Hepatocyte (in vitro differentiated cells): Measurements from ENCODE around the gene PRDM16. TPM values are rescaled to one million over a fixed set of nuclear protein-coding genes. Genes with fewer than 3 reads are reported as not detected.

Experiments
- DNase-seq: peaks from one replicate; pipeline ENCODE4 v3.0.0-alpha.2; 2016; ENCODE audit warnings: low spot score
- H2AFZ ChIP-seq: fragments of 200-600 bp; sonication (generic); 2 replicates; pipeline ENCODE4 v1.6.0; 2016; ENCODE audit warnings: antibody characterized with exemption, mild to moderate bottlenecking
- H3K27ac ChIP-seq: fragments of 200-600 bp; sonication (generic); 2 replicates; pipeline ENCODE4 v1.5.1; 2016; ENCODE audit warnings: mild to moderate bottlenecking
- H3K27me3 ChIP-seq: fragments of 200-600 bp; sonication (generic); 2 replicates; pipeline ENCODE4 v1.6.1; 2016
- H3K36me3 ChIP-seq: fragments of 200-600 bp; sonication (generic); replicated peaks from 2 replicates; pipeline ENCODE4 v1.5.1; 2016; ENCODE audit warnings: low read depth; ENCODE audit not compliant: insufficient read depth
- H3K4me1 ChIP-seq: fragments of 200-600 bp; sonication (generic); 2 replicates; pipeline ENCODE4 v1.5.1; 2016; ENCODE audit warnings: mild to moderate bottlenecking, moderate library complexity; ENCODE audit not compliant: insufficient read depth
- H3K4me2 ChIP-seq: fragments of 200-600 bp; sonication (generic); 2 replicates; pipeline ENCODE4 v1.6.0; 2016
- H3K4me3 ChIP-seq: fragments of 200-600 bp; sonication (generic); 2 replicates; pipeline ENCODE4 v1.5.1; 2016; ENCODE audit warnings: mild to moderate bottlenecking
- H3K79me2 ChIP-seq: fragments of 200-600 bp; sonication (generic); 2 replicates; pipeline ENCODE4 v1.6.0; 2017; ENCODE audit warnings: mild to moderate bottlenecking
- H3K9me2 ChIP-seq: fragments of 200-600 bp; sonication (generic); replicated peaks from 2 replicates; pipeline ENCODE4 v1.6.0; 2017; ENCODE audit warnings: mild to moderate bottlenecking; ENCODE audit not compliant: insufficient read depth
- H3K9me3 ChIP-seq: fragments of 200-600 bp; sonication (generic); 2 replicates; pipeline ENCODE4 v1.5.1; 2016; ENCODE audit warnings: low read depth, mild to moderate bottlenecking
- H4K20me1 ChIP-seq: fragments of 200-600 bp; sonication (generic); 2 replicates; pipeline ENCODE4 v1.6.0; 2016; ENCODE audit warnings: mild to moderate bottlenecking; ENCODE audit not compliant: insufficient read depth, poor library complexity, severe bottlenecking
- EZH2 ChIP-seq: fragments of 200-600 bp; sonication (generic); IDR thresholded peaks from 2 replicates; pipeline ENCODE4 v1.6.1; 2016; ENCODE audit warnings: antibody characterized with exemption, mild to moderate bottlenecking, borderline replicate concordance
- EZH2phosphoT487 ChIP-seq: fragments of 200-600 bp; sonication (generic); IDR thresholded peaks from one replicate; pipeline ENCODE4 v1.6.1; 2018; ENCODE audit warnings: antibody characterized with exemption, mild to moderate bottlenecking, low read depth, moderate library complexity; ENCODE audit not compliant: unreplicated experiment, severe bottlenecking
- WGBS: methylation state at CpG from one replicate; pipeline ENCODE4 v1.1.6; 2016; ENCODE audit warnings: low lambda C conversion rate; ENCODE audit errors: missing lambda C conversion rate; 5-methylcytosine and 5-hydroxymethylcytosine counted together
- polyA plus RNA-seq: library from polyadenylated mRNA; unstranded; fragments of >200 nt; fragmentation: Nextera tagmentation; extraction: Ambion mirVana; gene quantifications from 2 replicates; pipeline ENCODE4 v1.2.1, GENCODE V29; 2016
- total RNA-seq: library from RNA; depleted of rRNA; stranded (reverse); fragments of >200 nt; gene quantifications from 2 replicates; pipeline ENCODE4 v1.2.3, GENCODE V29; 2014
- TF ChIP-seq, protein P1 (sequence below): fragments of 200-600 bp; sonication (generic); IDR thresholded peaks from 2 replicates; pipeline ENCODE4 v1.5.1; 2016; ENCODE audit warnings: antibody characterized with exemption, mild to moderate bottlenecking; ENCODE audit not compliant: poor library complexity

Gene PRDM16
- total and polyA plus RNA-seq, 2 experiments from 2014 or later, result 8.1 to 9.9 TPM

DNA sequence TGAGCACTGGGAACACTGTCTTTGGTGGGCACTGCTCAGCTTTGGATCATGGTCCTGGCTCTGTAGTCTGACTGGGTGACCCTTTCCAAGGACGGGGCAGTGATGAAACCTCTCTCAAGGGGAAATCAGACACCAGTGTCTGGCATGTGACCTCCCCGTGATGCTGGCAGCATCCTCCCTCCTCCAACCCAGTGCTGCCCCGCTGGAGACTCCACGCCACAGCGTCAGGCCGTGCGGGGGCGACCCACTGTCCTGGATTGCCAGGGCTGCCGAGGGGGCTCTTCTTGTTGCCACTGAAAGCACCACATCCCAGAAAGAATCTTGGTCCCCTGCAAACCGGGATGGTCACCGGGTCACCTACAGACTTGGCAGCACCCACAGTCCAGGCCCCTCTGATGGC lies 239.1 kb downstream of the PRDM16 start:
- Histone ChIP-seq H3K4me3 (no peak overlapping the region), H3K9me3 (no peaks in the 10 kb centered on the region), H3K36me3 (no peaks in the 10 kb centered on the region), H3K79me2 (no peaks in the 10 kb centered on the region), H3K4me2 (no peak overlapping the region), H3K27me3 (no peaks in the 10 kb centered on the region), H4K20me1 (no peaks in the 10 kb centered on the region), H2AFZ (no peak overlapping the region), H3K4me1 (no peaks in the 10 kb centered on the region), H3K27ac (no peak overlapping the region), H3K9me2 (no peaks in the 10 kb centered on the region)
- no peak for DNase-seq
- WGBS, result 93% methylated on average over 11 of the region's 11 CpGs
- TF ChIP-seq, protein P1, sequence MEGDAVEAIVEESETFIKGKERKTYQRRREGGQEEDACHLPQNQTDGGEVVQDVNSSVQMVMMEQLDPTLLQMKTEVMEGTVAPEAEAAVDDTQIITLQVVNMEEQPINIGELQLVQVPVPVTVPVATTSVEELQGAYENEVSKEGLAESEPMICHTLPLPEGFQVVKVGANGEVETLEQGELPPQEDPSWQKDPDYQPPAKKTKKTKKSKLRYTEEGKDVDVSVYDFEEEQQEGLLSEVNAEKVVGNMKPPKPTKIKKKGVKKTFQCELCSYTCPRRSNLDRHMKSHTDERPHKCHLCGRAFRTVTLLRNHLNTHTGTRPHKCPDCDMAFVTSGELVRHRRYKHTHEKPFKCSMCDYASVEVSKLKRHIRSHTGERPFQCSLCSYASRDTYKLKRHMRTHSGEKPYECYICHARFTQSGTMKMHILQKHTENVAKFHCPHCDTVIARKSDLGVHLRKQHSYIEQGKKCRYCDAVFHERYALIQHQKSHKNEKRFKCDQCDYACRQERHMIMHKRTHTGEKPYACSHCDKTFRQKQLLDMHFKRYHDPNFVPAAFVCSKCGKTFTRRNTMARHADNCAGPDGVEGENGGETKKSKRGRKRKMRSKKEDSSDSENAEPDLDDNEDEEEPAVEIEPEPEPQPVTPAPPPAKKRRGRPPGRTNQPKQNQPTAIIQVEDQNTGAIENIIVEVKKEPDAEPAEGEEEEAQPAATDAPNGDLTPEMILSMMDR, result no peak
- TF ChIP-seq EZH2phosphoT487 (no peak), EZH2 (no peak)

DNA sequence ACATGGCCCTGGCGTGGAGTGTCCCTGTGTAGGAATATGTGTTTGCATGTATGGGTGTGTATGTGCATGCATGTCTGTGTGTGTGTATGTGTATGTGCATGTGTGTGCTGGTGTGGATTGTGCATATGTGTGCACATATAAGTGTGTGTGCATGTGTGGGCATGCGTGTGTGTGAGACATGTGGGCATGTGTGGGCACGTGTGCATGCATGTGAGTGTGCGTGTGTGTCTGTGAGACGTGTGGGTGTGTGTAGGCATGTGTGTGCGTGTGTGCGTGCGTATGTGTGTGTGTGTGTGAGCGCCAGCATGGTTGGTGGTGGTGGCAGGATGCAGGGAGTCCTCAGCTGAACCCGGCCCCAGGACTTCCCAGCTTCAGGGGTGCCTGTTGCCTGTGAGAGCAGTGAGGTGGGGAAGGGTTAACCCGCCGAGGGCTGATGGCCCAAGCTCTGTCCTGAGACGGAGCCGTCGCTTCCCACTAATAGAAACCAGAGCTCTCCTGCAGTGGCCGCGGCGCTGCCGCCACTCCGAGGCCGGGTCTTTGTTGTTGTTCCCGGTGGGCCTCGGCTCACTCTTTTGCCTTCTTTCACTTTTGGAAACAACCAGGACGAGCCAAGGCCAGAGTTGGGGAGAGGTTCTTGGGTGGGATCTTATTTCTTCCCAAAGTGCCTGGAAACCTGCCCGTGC lies 241.9 kb downstream of the PRDM16 start:
- Histone ChIP-seq H3K4me2 (no peak overlapping the region), H4K20me1 (no peaks in the 10 kb centered on the region), H3K27ac (no peak overlapping the region), H3K27me3 (peaks cover 4% of the 10 kb centered on the region), H3K9me3 (no peaks in the 10 kb centered on the region), H3K79me2 (no peaks in the 10 kb centered on the region), H3K36me3 (no peaks in the 10 kb centered on the region), H3K9me2 (no peaks in the 10 kb centered on the region), H3K4me1 (peaks cover 25% of the 10 kb centered on the region), H2AFZ (no peak overlapping the region), H3K4me3 (no peak overlapping the region)
- no peak for DNase-seq
- TF ChIP-seq, protein P1, result no peak
- TF ChIP-seq EZH2, result no peak
- 71% methylated on average over 24 of the region's 25 CpGs for WGBS

DNA sequence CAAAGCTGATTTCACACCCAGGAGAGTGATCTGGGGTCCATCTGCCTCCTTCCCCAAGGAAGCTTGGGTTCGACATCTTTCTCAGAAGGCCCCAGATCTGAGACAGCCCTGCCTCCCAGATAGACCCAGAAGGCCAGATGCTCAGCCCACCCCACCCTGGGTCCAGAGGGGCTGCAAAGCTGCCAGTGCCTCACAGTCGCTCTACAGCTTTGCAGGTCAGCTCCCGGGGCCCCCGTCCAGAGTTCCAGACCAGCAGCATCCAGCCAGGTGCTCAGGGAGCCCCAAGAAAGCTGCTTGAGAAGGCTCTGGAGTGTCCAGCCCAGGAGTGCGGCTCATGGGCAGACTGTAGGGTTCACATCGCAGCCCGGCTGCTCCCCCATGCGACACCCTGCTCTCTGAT lies 242.7 kb downstream of the PRDM16 start:
- no peak overlapping the region for H3K27ac ChIP-seq
- WGBS, result 94% methylated on average over 8 of the region's 8 CpGs

More for the DNA sequence above, 242.7 kb downstream of the PRDM16 start:
- Histone ChIP-seq H3K4me1 (peaks cover 25% of the 10 kb centered on the region), H3K4me3 (no peak overlapping the region), H3K9me3 (no peaks in the 10 kb centered on the region), H3K9me2 (no peaks in the 10 kb centered on the region), H4K20me1 (no peaks in the 10 kb centered on the region), H2AFZ (no peak overlapping the region), H3K79me2 (no peaks in the 10 kb centered on the region), H3K4me2 (no peak overlapping the region), H3K36me3 (no peaks in the 10 kb centered on the region), H3K27me3 (peaks cover 4% of the 10 kb centered on the region)
- no peak for DNase-seq
- TF ChIP-seq, protein P1, result no peak
- TF ChIP-seq EZH2phosphoT487 (no peak), EZH2 (no peak)
